Natural killer cell (primary cell): ENCODE results near the gene RMND5A. TPM values are rescaled to one million over a fixed set of nuclear protein-coding genes. Genes with fewer than 3 reads are reported as not detected.
"Not testable (repeated sequence)": the region's sequence is repeated elsewhere in the genome, so short reads cannot be mapped to it uniquely, and the experiment has no call there.

Source experiments
- ATAC-seq, 3 donors: fragments of 150-1000 bp in 2 of 3; fragments of 200-7000 bp in 1 of 3; cut with Tn5 transposase; 1 replicate in 1 of 3; 2 replicates in 2 of 3; pipeline ENCODE4 v1.10.0; 2021; ENCODE audit warnings: mild to moderate bottlenecking in 2 of 3, moderate library complexity in 2 of 3
- DNase-seq, 2 donors: peaks; one replicate each; pipeline versions ENCODE4 v3.0.0 to v3.0.0-alpha.2; 2013 to 2021; ENCODE audit warnings: mixed read lengths in 1 of 2
- H3K27ac ChIP-seq: one replicate; pipeline ENCODE4 v1.5.1; 2013; ENCODE audit warnings: mild to moderate bottlenecking, low read length
- H3K27me3 ChIP-seq: one replicate; pipeline ENCODE4 v1.6.1; 2013; ENCODE audit warnings: low read length; ENCODE audit not compliant: control insufficient read depth, insufficient read depth
- H3K36me3 ChIP-seq: one replicate; pipeline ENCODE4 v1.6.1; 2013; ENCODE audit warnings: low read length; ENCODE audit not compliant: control insufficient read depth, insufficient read depth
- H3K4me1 ChIP-seq: one replicate; pipeline ENCODE4 v1.6.1; 2013; ENCODE audit warnings: low read length; ENCODE audit not compliant: control insufficient read depth, insufficient read depth
- H3K4me3 ChIP-seq: one replicate; pipeline ENCODE4 v1.5.1; 2013; ENCODE audit warnings: low read length
- H3K9me3 ChIP-seq: one replicate; pipeline ENCODE4 v1.6.1; 2013; ENCODE audit warnings: low read length; ENCODE audit not compliant: control insufficient read depth, insufficient read depth
- H3K27ac Mint-ChIP-seq, 2 donors: one replicate each; pipeline ENCODE4 v1.8.0; 2022; ENCODE audit warnings: mild to moderate bottlenecking in 2 of 2, mixed read lengths in 2 of 2, moderate library complexity in 1 of 2
- H3K27me3 Mint-ChIP-seq, 2 donors: one replicate each; pipeline ENCODE4 v1.8.0; 2022; ENCODE audit warnings: low read depth in 2 of 2, mixed read lengths in 2 of 2
- H3K36me3 Mint-ChIP-seq: one replicate; pipeline ENCODE4 v1.8.0; 2022; ENCODE audit warnings: mixed read lengths
- H3K4me1 Mint-ChIP-seq, 2 donors: one replicate each; pipeline ENCODE4 v1.8.0; 2022; ENCODE audit warnings: mixed read lengths in 2 of 2
- H3K4me3 Mint-ChIP-seq: one replicate; pipeline ENCODE4 v1.8.0; 2022; ENCODE audit warnings: mild to moderate bottlenecking, moderate library complexity, mixed read lengths
- H3K9me3 Mint-ChIP-seq, 2 donors: one replicate each; pipeline ENCODE4 v1.8.0; 2022; ENCODE audit warnings: mixed read lengths in 2 of 2
- WGBS: methylation state at CpG from one replicate; pipeline ENCODE4 v1.1.7; 2013; ENCODE audit warnings: missing lambda C conversion rate; ENCODE audit not compliant: insufficient coverage; 5-methylcytosine and 5-hydroxymethylcytosine counted together
- intact Hi-C: fragments of 100-400 bp; cut with micrococcal nuclease; formaldehyde crosslinking; loops from one replicate; pipeline ENCODE4 v1.14.2; 2022
- total RNA-seq, 4 donors: library from RNA; stranded (reverse); fragments of 120-200 nt in 1 of 4; gene quantifications; one replicate each; pipeline versions ENCODE4 v1.2.3 to v1.2.4, GENCODE V29; 2013 to 2022
- TF ChIP-seq, protein P1 (sequence below): fragments of 200-600 bp; IDR thresholded peaks from one replicate; pipeline ENCODE4 v1.8.0; 2022; ENCODE audit warnings: antibody characterized with exemption

RMND5A gene
- total RNA-seq, 3 donors from 2014 or later (not counting 1 experiment from before 2014, with no cell fraction given): 35.3 to 63.3 (median 54.3) TPM

DNA sequence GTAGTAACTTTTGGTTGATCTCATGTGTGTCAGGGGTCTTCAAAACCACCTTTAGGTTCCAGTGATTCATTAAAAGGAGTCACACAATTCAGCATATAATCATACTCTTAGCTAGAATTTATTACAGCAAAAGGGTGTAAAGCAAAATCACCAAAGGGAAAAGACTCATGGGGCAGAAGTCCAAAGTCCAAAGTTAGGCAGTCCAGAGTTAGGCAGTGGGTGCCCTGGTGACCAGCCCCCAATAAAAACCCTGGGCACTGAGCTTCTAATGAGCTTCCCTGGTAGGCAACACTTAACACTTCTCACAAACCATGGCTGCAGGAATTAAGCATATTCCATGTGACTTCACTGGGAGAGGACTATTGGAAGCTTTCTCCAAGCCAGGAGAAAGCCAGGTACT is 19.4 kb downstream of the RMND5A start:
- H3K4me3 ChIP-seq, ATAC-seq, H3K9me3 ChIP-seq, H3K4me3 Mint-ChIP-seq, H3K4me1 ChIP-seq, H3K9me3 Mint-ChIP-seq, H3K27ac ChIP-seq, H3K36me3 Mint-ChIP-seq, H3K36me3 ChIP-seq, H3K27me3 Mint-ChIP-seq, DNase-seq, intact Hi-C loops, H3K27ac Mint-ChIP-seq, H3K27me3 ChIP-seq: not testable (repeated sequence)
- H3K4me1 Mint-ChIP-seq: peaks cover 17 to 18% of the 10 kb centered on the region in 2 donors

DNA sequence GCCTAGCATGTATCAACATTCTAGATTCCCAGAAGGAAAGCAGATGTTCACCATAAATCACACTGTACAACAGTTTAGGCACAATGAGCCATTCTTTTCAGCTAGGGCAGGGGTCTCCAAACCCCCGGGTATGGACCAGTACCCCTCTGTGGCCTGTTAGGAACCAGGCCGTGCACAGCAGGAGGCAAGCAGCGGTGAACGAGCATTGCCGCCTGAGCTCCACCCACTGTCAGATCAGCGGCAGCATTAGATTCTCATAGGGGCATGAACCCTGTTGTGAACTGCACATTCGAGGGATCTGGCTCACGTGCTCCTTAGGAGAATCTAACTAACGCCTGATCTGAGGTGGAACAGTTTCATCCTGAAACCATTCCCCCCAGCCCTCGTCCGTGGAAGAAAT is 19.8 kb downstream of the RMND5A start:
- intact Hi-C loops, H3K27me3 ChIP-seq, H3K27me3 Mint-ChIP-seq, H3K9me3 ChIP-seq, H3K4me3 Mint-ChIP-seq, H3K36me3 Mint-ChIP-seq, H3K27ac Mint-ChIP-seq, H3K4me1 ChIP-seq, H3K4me3 ChIP-seq, DNase-seq, H3K27ac ChIP-seq, ATAC-seq, H3K9me3 Mint-ChIP-seq, H3K36me3 ChIP-seq: not testable (repeated sequence)
- H3K4me1 Mint-ChIP-seq: peaks cover 17 to 18% of the 10 kb centered on the region in 2 donors
- WGBS: no CpG with 5 or more reads among the region's 11 CpGs

DNA sequence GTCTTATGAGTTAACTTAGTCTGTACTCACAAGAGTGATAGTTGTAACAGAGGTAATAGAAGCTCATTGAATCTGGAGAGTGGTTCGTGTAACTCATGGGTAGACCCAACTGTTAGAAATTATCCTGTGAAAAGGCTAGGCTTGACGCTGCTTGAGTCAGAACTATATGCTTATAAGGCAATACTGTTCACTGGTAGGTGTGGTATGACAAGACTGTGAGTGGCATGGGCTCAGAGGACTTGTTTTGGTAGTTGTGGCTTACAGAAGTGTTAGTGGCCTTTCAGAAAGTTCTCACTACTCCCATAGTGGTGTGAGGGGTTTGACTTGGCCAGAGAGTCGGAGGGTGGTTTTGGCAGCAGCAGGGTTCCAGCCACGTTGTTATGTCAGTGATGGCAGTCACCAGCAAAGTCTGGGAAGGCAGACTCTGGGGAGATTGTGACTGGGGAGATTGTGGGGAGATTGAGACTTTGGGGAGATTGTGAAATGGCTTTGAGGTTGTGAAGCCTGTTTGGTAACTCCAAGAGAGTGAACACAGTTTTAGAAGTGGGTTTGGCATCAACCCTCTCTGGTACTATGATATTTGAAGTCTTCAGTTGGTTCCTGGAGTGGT is 21.9 kb downstream of the RMND5A start:
- intact Hi-C loops, H3K4me3 ChIP-seq, H3K36me3 Mint-ChIP-seq, DNase-seq, H3K9me3 ChIP-seq, H3K4me1 ChIP-seq, H3K36me3 ChIP-seq, H3K27me3 ChIP-seq, H3K27me3 Mint-ChIP-seq, H3K27ac ChIP-seq, H3K9me3 Mint-ChIP-seq: not testable (repeated sequence)
- ATAC-seq: peak; percentile 83 to 94 (median 93)
- peaks cover 36 to 38% of the 10 kb centered on the region in 2 donors for H3K4me1 Mint-ChIP-seq
- peak overlapping the region; percentile 86 to 89 for H3K27ac Mint-ChIP-seq
- H3K4me3 Mint-ChIP-seq: peak overlapping the region; percentile 78
- no CpG with 5 or more reads among the region's 4 CpGs for WGBS

DNA sequence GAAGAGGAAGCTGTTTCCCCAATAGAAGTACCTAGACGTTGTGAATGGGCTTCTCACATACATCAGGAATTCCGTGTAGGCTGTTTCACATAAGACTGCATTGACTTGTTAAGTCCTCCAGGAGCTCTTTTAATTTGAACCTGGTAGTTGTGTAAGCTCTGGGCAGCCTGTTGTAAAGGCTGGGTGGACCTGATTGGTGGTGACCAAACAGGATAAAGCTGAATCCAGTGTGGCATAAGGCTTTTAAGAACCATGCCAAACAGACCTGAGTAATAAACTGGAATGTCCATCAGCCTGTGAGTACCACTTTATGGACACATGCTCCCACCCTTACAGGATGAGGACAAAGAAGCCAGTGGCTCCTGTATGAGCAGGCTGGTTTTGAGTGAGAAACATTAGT is 24.1 kb downstream of the RMND5A start:
- H3K4me1 Mint-ChIP-seq: peaks cover 48 to 55% of the 10 kb centered on the region in 2 donors
- H3K9me3 ChIP-seq: no peaks in the 10 kb centered on the region
- no peaks in the 10 kb centered on the region for H3K27me3 ChIP-seq
- no peaks in the 10 kb centered on the region for H3K27me3 Mint-ChIP-seq
- peaks cover 3% of the 10 kb centered on the region for H3K4me1 ChIP-seq
- no peak overlapping the region for H3K27ac Mint-ChIP-seq
- TF ChIP-seq, protein P1, sequence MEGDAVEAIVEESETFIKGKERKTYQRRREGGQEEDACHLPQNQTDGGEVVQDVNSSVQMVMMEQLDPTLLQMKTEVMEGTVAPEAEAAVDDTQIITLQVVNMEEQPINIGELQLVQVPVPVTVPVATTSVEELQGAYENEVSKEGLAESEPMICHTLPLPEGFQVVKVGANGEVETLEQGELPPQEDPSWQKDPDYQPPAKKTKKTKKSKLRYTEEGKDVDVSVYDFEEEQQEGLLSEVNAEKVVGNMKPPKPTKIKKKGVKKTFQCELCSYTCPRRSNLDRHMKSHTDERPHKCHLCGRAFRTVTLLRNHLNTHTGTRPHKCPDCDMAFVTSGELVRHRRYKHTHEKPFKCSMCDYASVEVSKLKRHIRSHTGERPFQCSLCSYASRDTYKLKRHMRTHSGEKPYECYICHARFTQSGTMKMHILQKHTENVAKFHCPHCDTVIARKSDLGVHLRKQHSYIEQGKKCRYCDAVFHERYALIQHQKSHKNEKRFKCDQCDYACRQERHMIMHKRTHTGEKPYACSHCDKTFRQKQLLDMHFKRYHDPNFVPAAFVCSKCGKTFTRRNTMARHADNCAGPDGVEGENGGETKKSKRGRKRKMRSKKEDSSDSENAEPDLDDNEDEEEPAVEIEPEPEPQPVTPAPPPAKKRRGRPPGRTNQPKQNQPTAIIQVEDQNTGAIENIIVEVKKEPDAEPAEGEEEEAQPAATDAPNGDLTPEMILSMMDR: no peak
- H3K4me3 ChIP-seq: no peak overlapping the region
- H3K27ac ChIP-seq: no peak overlapping the region
- intact Hi-C loops: no loop called here
- no peak for DNase-seq
- no peaks in the 10 kb centered on the region for H3K36me3 Mint-ChIP-seq
- H3K36me3 ChIP-seq: peaks cover 9% of the 10 kb centered on the region
- ATAC-seq: no peak
- WGBS: 90% methylated on average over 2 of the region's 2 CpGs
- H3K9me3 Mint-ChIP-seq: peaks cover 0 to 3% of the 10 kb centered on the region in 2 donors
- H3K4me3 Mint-ChIP-seq: no peak overlapping the region

DNA sequence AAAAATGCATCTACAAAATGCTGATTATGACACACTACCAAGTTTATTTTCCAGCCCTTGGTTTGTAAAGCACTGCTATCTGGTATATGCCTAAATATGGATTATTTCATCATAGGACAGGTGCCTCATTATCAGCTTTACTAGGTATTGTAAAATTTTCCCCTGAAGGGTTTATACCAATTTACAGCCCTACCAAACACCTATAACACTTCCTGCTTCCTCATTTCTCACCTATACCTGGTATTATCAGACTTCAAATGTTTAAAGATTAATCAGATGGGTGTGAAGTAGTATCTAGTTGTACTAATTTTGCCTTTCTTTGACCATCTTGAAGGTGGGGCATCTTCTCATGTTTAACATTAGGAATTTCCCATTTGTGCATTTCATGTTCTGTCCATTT is 26.8 kb downstream of the RMND5A start:
- ATAC-seq: no peak
- Mint-ChIP-seq H3K27ac (peak overlapping the region; percentile 39 to 75), H3K36me3 (peaks cover 13% of the 10 kb centered on the region), H3K9me3 (peaks cover 0 to 2% of the 10 kb centered on the region in 2 donors), H3K4me3 (no peak overlapping the region), H3K27me3 (no peaks in the 10 kb centered on the region), H3K4me1 (peaks cover 63 to 64% of the 10 kb centered on the region in 2 donors)
- no peaks in the 10 kb centered on the region for H3K27me3 ChIP-seq
- intact Hi-C loops: no loop called here
- peaks cover 19% of the 10 kb centered on the region for H3K36me3 ChIP-seq
- H3K27ac ChIP-seq: no peak overlapping the region
- TF ChIP-seq, protein P1: no peak
- peaks cover 3% of the 10 kb centered on the region for H3K4me1 ChIP-seq
- no peaks in the 10 kb centered on the region for H3K9me3 ChIP-seq
- H3K4me3 ChIP-seq: no peak overlapping the region
- no peak for DNase-seq
